Erythroblast (primary cell): ENCODE results near the gene HPN.

ENCODE experiments used
- GATA1 ChIP-seq: IDR thresholded peaks from 2 replicates; pipeline ENCODE4 v1.6.1; 2011; ENCODE audit warnings: low read depth, mild to moderate bottlenecking, control low read depth, low read length, moderate library complexity
- POLR2A ChIP-seq: IDR thresholded peaks from 2 replicates; pipeline ENCODE4 v1.6.1; 2011; ENCODE audit warnings: mild to moderate bottlenecking, low read length

DNA sequence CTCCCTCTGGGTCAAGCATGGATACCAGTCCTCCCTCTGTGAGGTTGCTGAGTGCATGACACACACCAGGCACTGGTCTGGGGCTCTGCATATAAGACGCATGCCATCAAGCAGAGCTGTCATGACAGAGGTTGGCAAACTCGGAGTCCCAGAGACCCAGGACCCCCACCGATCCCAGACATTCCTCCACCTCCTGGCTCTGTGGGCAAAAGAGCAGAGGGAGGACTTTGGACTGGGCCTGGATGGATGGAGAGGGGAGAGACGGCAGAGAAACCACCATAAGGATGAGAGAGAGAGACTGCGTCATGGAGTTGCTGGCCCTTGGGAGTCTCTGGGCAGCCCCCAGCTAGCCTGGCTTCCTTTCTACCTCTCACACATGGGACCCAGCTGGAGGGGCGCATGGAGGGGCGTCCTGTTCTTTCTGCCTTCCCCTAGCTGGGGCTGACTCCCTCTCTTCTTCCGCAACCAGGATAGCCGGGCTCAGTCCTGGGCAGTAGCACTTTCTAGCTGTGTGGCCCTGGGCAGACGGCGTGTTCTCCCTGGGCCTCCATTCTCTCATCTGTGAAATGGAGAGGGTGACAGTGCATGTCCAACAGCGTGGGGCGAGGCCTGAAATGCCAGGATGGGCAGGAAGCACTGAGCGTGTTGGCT lies 1.6 kb downstream of the HPN start:
- no peak for TF ChIP-seq POLR2A
- TF ChIP-seq GATA1 = no peak
